ENCODE data around the gene FAM168B. TPM values are rescaled to one million over a fixed set of nuclear protein-coding genes. Genes with fewer than 3 reads are reported as not detected.
A peak's percentile ranks its signal among the peaks of the same experiment; 100 is the strongest.

Gene FAM168B
- total RNA-seq, 1 donor from 2014 or later: 111 TPM

- Mint-ChIP-seq H3K27me3 (ENCODE audit: unreplicated experiment) (no peaks in the 10 kb centered on the region), H3K4me3 (ENCODE audit: unreplicated experiment) (no peak overlapping the region), H3K36me3 (ENCODE audit: unreplicated experiment) (peaks cover 17% of the 10 kb centered on the region), H3K4me1 (ENCODE audit: unreplicated experiment) (peaks cover 20% of the 10 kb centered on the region), H3K27ac (ENCODE audit: unreplicated experiment) (peak overlapping the region; percentile 19), H3K9me3 (ENCODE audit: unreplicated experiment) (no peaks in the 10 kb centered on the region)
- no peak for DNase-seq (ENCODE audit: extremely low spot score, unreplicated experiment)
- no peak for TF ChIP-seq CTCF (IDR thresholded peaks at IDR 0.05)
These were observed 28.4 kb downstream of the FAM168B start for GRCh38 chr2:131064589-131065512.

GRCh38 chr2:131063501-131064283 is 29.6 kb downstream of the FAM168B start:
- TF ChIP-seq CTCF (IDR thresholded peaks at IDR 0.05): no peak
- no peak for DNase-seq (ENCODE audit: extremely low spot score, unreplicated experiment)
- Mint-ChIP-seq H3K4me3 (ENCODE audit: unreplicated experiment) (no peak overlapping the region), H3K27ac (ENCODE audit: unreplicated experiment) (peak overlapping the region; percentile 64), H3K27me3 (ENCODE audit: unreplicated experiment) (no peaks in the 10 kb centered on the region), H3K4me1 (ENCODE audit: unreplicated experiment) (peaks cover 20% of the 10 kb centered on the region), H3K36me3 (ENCODE audit: unreplicated experiment) (peaks cover 17% of the 10 kb centered on the region), H3K9me3 (ENCODE audit: unreplicated experiment) (no peaks in the 10 kb centered on the region)

- Mint-ChIP-seq H3K4me3 (ENCODE audit: unreplicated experiment) (no peak overlapping the region), H3K4me1 (ENCODE audit: unreplicated experiment) (peaks cover 31% of the 10 kb centered on the region), H3K36me3 (ENCODE audit: unreplicated experiment) (peaks cover 23% of the 10 kb centered on the region), H3K27ac (ENCODE audit: unreplicated experiment) (no peak overlapping the region), H3K9me3 (ENCODE audit: unreplicated experiment) (no peaks in the 10 kb centered on the region), H3K27me3 (ENCODE audit: unreplicated experiment) (no peaks in the 10 kb centered on the region)
- TF ChIP-seq CTCF (IDR thresholded peaks at IDR 0.05): no peak
- no peak for DNase-seq (ENCODE audit: extremely low spot score, unreplicated experiment)
These were observed 34.3 kb downstream of the FAM168B start for GRCh38 chr2:131058920-131059319.

GRCh38 chr2:131058214-131058843 is 34.9 kb downstream of the FAM168B start:
- H3K4me1 Mint-ChIP-seq (ENCODE audit: unreplicated experiment): peaks cover 28% of the 10 kb centered on the region
- H3K27me3 Mint-ChIP-seq (ENCODE audit: unreplicated experiment): no peaks in the 10 kb centered on the region
- no peak for TF ChIP-seq CTCF (IDR thresholded peaks at IDR 0.05)
- H3K36me3 Mint-ChIP-seq (ENCODE audit: unreplicated experiment): peaks cover 21% of the 10 kb centered on the region
- H3K4me3 Mint-ChIP-seq (ENCODE audit: unreplicated experiment): no peak overlapping the region
- no peaks in the 10 kb centered on the region for H3K9me3 Mint-ChIP-seq (ENCODE audit: unreplicated experiment)
- H3K27ac Mint-ChIP-seq (ENCODE audit: unreplicated experiment): no peak overlapping the region
- no peak for DNase-seq (ENCODE audit: extremely low spot score, unreplicated experiment)

All from osteocyte (in vitro differentiated cells).